DMS 273 (cell line): ENCODE data around the gene EXD2.
A peak's percentile ranks its signal among the peaks of the same experiment; 100 is the strongest.
"Not testable (repeated sequence)": the region's sequence is repeated elsewhere in the genome, so short reads cannot be mapped to it uniquely, and the experiment has no call there.

Experiments used
- DNase-seq: peaks from one replicate; lab custom pipeline; 2025; ENCODE audit not compliant: unreplicated experiment; lab: John Stamatoyannopoulos, UW

EXD2 gene

DNA sequence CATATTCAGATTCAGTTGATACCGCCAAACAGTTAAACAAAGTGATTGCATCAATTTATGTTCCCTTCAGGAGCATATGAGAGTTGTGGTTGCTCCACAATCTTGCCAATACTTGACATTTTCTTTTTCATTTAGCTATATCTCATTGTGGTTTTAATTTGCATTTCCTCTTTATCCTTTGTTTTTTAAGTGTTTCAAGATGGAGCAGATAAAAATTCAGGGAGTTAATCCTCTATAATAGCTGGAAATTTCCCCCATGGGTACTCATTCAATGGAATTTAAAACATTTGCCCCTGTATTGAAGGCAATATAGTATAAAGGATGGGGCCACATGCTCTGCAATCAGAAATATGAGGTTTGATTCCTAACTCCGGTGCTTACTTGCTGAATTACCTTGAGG, 1.1 kb upstream of the EXD2 start:
- DNase-seq = no peak

- no peak for DNase-seq
Observed at GRCh38 chr14:69193721-69194120, 2.4 kb downstream of the EXD2 start.

DNA sequence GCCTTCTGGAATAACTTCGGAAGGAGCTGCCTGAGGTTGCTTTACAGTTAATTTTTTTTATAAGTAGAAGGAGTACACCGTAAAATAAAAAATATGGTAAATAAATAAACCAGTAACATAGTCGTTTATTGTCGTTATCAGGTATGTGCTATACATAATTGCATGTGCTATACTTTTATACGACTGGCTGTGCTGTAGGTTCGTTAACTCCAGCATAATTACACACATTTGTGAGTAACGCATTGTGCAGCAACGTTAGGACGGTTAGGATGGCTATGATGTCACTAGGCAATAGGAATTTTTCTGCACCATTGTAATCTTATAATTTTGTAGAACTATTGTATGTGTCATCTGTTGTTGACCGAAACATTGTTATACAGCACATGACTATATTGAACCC, 8.5 kb downstream of the EXD2 start:
- DNase-seq = no peak

GRCh38 chr14:69204753-69205152, 13.5 kb downstream of the EXD2 start:
- DNase-seq = no peak

- no peak for DNase-seq
Observed at GRCh38 chr14:69207435-69208041, 16.2 kb downstream of the EXD2 start.

GRCh38 chr14:69208666-69209065, 17.4 kb downstream of the EXD2 start:
- DNase-seq = no peak

DNA sequence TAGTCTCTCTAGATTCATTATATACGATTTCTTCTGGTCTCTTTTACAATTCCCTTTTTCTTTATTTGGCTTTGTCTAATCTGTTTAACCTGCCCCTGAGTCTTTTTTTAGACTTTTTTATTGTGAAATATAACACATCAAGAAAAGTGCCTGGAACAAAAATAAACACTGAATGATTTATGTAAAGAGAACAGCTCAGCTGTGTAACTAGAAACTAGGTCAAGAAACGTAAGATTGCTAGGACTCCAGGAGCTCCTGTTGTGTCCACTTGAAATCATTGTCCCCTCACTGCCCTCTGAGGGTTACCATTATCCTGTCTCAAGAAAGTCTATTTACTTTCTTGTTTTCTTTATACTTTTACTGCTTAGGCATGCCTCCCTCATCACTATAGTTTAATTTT, 23.1 kb downstream of the EXD2 start:
- DNase-seq = no peak

- not testable (repeated sequence) for DNase-seq
Observed at GRCh38 chr14:69217663-69218062, 26.4 kb downstream of the EXD2 start.

DNA sequence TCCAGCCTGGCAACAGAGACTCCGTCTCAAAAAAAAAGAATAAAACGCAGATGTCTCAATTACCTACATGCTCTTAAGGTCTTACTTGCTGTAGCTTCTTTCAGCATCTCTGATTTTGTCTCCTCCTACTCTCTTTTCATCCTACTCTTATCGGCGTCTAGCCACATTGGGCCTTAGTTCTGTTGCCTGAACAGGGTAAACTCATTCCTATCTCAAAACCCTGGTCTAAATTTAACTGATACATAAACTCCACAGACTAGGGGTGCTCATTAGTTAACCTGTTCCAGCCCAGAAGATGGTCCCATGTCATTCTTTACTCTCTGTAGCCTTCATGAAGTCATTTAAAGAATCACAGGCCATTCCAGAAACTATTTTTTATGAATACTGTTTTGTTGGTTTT, 33.6 kb downstream of the EXD2 start:
- no peak for DNase-seq

DNA sequence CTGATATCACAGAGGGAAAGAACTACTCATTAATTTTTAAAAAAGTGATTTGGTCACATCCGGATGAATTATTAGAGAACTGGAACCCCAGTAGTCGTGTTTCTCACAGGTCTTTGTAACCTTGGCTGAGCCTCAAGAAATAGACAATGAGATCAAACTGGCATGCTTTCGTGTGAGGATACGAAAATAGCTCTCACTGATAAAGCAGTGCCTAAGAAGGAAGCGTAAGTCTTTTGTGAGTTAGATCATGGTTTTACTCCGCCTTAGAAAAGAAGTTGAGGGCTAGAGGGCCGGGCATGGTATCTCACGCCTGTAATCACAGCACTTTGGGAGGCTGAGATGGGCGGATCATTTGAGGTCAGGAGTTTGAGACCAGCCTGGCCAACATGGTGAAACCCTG, 34.9 kb downstream of the EXD2 start:
- no peak for DNase-seq

- no peak for DNase-seq
Observed at GRCh38 chr14:69226736-69227135, 35.4 kb downstream of the EXD2 start.

DNA sequence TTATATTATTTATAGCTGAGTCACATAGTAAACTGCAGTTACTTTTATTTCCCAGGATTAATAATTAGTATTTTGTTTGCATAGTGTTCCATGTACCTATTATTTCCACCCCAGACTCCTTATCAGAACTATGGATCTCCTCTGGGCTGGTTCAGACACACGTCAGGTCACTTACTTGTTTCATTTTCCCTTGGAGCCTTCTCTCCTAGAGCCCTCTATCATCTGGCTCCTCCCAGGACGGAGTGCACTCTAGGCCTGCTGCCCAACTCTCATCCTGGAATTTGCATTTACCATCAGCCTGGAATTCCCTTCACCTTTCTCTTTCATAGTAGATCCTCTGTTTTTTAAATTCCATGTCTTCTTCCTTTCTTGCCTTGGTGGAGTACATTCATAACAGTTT, 40.2 kb downstream of the EXD2 start:
- peak; percentile 14 for DNase-seq

GRCh38 chr14:69232388-69232787, 41.1 kb downstream of the EXD2 start:
- DNase-seq = no peak

DNA sequence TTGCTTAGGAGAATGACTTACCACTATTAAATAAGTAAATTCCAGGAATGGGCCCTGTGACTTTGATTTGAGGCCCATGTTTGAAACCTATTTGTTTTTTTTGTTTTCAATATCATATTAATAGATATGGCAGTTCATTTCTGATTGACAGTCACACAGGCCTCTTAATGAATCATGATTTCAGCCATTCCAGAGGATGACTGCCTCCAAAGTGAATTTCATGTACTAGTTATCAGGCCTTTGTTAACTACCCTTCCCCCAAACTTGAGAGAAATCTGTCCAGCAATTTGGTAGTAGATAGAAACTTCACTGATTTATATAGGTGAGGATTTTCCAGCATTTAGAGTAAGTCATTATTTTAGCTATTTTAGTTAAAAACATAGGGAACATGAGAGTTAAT, 42.8 kb downstream of the EXD2 start:
- DNase-seq = no peak

- no peak for DNase-seq
Observed at GRCh38 chr14:69235708-69236107, 44.4 kb downstream of the EXD2 start.

DNA sequence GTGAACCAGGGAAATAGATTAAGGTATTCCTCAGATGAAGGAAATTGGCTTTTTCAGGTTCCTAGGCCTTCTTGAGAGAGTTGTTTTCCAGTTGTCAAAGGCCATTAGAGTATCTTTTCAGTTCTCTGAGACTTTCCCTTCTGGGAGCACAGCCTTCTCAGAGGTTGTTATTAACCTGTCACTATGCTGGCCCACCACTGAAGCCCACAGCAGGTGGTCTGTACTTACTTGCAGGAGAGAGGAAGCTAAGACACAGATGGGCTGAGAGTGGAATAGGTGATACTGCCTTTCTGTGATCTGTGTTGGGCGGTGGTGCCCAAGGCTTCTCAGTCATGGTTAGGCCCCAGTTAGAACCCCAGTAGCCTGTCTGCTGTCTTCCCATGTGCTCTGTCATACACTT, 45.8 kb downstream of the EXD2 start:
- no peak for DNase-seq

DNA sequence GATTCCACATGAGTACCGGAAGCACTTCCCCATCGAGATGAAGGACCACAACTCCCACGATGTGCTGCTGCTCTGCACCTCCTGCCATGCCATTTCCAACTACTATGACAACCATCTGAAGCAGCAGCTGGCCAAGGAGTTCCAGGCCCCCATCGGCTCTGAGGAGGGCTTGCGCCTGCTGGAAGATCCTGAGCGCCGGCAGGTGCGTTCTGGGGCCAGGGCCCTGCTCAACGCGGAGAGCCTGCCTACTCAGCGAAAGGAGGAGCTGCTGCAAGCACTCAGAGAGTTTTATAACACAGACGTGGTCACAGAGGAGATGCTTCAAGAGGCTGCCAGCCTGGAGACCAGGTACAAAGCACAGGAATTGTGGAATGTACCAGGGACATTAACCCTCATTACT, 46.3 kb downstream of the EXD2 start:
- no peak for DNase-seq

- DNase-seq = no peak
Observed at GRCh38 chr14:69238883-69239282, 47.6 kb downstream of the EXD2 start.

DNA sequence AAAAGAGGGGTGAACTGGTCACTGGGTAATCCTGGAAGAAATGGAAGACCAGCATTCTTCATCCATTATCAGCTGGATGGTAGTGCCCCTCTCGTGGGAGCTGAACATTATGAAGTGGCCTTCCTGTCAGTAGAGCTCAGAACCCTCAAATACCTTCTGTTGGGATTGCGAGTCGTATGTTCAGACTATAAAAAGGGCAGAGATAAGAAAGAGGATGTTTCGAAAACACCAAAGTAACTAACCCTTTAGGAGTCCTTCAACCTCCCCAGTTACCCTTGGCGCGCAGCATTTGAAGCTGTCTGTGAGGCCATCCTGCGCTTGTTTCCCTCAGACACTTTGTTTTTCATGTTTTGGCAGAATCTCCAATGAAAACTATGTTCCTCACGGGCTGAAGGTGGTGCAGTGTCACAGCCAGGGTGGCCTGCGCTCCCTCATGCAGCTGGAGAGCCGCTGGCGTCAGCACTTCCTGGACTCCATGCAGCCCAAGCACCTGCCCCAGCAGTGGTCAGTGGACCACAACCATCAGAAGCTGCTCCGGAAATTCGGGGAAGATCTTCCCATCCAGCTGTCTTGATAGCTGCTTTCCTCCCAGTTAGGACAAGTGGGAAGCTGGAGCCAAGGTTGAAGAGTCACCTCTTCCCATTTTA, 49.4 kb downstream of the EXD2 start:
- DNase-seq = no peak

- no peak for DNase-seq
Observed at GRCh38 chr14:69241577-69241976, 50.3 kb downstream of the EXD2 start.

DNA sequence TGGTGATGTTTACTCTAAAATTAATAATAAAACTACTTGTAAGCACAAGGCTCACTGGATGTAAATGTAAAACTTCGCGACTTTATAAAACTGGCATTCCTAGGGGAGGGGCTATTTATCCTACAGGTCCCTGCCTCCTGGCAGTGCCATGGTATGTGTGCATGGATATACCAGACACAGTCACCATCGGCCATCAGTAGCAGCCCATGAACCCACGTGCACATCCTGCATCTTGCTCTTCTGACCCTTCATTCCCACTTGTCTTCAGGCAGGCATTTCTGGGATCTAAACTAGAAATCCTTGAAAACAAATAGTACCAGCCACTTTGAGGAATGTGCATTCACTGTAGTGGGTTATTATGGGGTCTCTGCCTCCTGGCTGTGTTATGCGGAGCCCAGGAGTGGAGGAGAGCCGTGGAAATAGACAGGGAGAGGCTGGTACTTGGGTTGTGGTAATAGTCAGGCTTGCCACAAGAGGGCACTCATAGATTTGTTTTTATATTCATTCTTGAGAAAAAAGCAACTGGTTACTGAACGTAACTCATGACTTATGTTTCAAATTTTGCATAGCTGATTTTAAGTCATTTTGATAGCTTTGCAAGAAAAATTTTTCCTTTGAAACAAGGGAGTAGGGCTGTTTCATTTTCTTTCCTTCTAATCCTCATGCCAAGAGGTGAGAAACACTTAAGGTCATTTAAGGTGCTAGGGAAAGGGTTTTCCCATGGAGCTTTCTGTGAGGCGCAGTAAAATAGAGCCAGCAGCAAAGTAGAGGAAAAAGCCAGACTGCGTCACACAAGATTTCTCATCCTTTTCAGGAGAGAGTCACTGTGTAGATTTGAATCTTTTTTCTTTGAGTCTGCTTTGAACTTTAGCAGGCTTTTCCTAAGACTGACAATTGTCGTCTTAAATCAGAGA, 51.3 kb downstream of the EXD2 start:
- peak; percentile 75 for DNase-seq

GRCh38 chr14:69244946-69245345, 53.6 kb downstream of the EXD2 start:
- DNase-seq = no peak
